Endodermal cell (in vitro differentiated cells): ENCODE data around the gene ERFL. TPM values are rescaled to one million over a fixed set of nuclear protein-coding genes. Genes with fewer than 3 reads are reported as not detected.

Source experiments
- DNase-seq: peaks from one replicate; pipeline ENCODE4 v3.0.0-alpha.2; 2017
- H3K27ac ChIP-seq: 2 replicates; pipeline ENCODE4 v1.5.1; 2013; ENCODE audit warnings: mild to moderate bottlenecking, low read depth, low read length, moderate library complexity
- H3K27me3 ChIP-seq: 2 replicates; pipeline ENCODE4 v1.6.1; 2013; ENCODE audit warnings: mild to moderate bottlenecking, low read length, moderate library complexity; ENCODE audit not compliant: insufficient read depth, control insufficient read depth, poor library complexity, severe bottlenecking
- H3K36me3 ChIP-seq: 2 replicates; pipeline ENCODE4 v1.7.0; 2013; ENCODE audit warnings: mild to moderate bottlenecking, low read length, moderate library complexity; ENCODE audit not compliant: control insufficient read depth, insufficient read depth
- H3K4me1 ChIP-seq: one replicate; pipeline ENCODE4 v1.7.0; 2013; ENCODE audit warnings: low read length; ENCODE audit not compliant: control insufficient read depth, insufficient read depth
- H3K4me3 ChIP-seq: 2 replicates; pipeline ENCODE4 v1.5.1; 2013; ENCODE audit warnings: mild to moderate bottlenecking, low read length, moderate library complexity
- H3K9ac ChIP-seq: 2 replicates; pipeline ENCODE4 v1.6.1; 2013; ENCODE audit warnings: mild to moderate bottlenecking, low read length, moderate library complexity; ENCODE audit not compliant: poor library complexity, severe bottlenecking; ENCODE audit errors: extremely low read depth
- H3K9me3 ChIP-seq: 2 replicates; pipeline ENCODE4 v1.6.1; 2013; ENCODE audit warnings: mild to moderate bottlenecking, low read length, moderate library complexity; ENCODE audit not compliant: control insufficient read depth
- H3K27ac Mint-ChIP-seq: 2 replicates; pipeline ENCODE4 v1.8.0; 2020; ENCODE audit warnings: mixed read lengths
- H3K27me3 Mint-ChIP-seq: 2 replicates; pipeline ENCODE4 v1.8.0; 2021; ENCODE audit warnings: mild to moderate bottlenecking, mixed read lengths; ENCODE audit not compliant: insufficient read depth
- H3K36me3 Mint-ChIP-seq: 2 replicates; pipeline ENCODE4 v1.8.0; 2020; ENCODE audit warnings: low read depth, mixed read lengths
- H3K4me1 Mint-ChIP-seq: 2 replicates; pipeline ENCODE4 v1.8.0; 2020; ENCODE audit warnings: mixed read lengths
- H3K4me3 Mint-ChIP-seq: 2 replicates; pipeline ENCODE4 v1.8.0; 2020; ENCODE audit warnings: mild to moderate bottlenecking, moderate library complexity, mixed read lengths
- H3K9me3 Mint-ChIP-seq: 2 replicates; pipeline ENCODE4 v1.8.0; 2020; ENCODE audit warnings: mild to moderate bottlenecking, mixed read lengths
- CTCF ChIP-seq: fragments of 200-600 bp; sonication (generic); conservative IDR thresholded peaks from 2 replicates; pipeline ENCODE4 v1.5.0; 2021; ENCODE audit warnings: antibody characterized with exemption, mild to moderate bottlenecking
- WGBS, 2 experiments: methylation state at CpG; one replicate each; pipeline versions ENCODE4 v1.1.5 to v1.1.7; 2013; ENCODE audit warnings: missing lambda C conversion rate in 2 of 2, mixed read lengths in 1 of 2; ENCODE audit not compliant: insufficient coverage in 1 of 2, insufficient read length in 1 of 2; 5-methylcytosine and 5-hydroxymethylcytosine counted together
- total RNA-seq, 2 donors: library from RNA; stranded (reverse); fragmentation: NEBNext Ultra II Directional in 1 of 2; extraction: Animal tissue kit (Norgen Biotek cat#: 25700) in 1 of 2; gene quantifications; 2 replicates in 1 of 2; 3 replicates in 1 of 2; pipeline ENCODE4 v1.2.1, GENCODE V29; 2021

The ERFL gene
- total RNA-seq, 2 donors from 2014 or later, result 0.13 to 0.53 TPM

DNA sequence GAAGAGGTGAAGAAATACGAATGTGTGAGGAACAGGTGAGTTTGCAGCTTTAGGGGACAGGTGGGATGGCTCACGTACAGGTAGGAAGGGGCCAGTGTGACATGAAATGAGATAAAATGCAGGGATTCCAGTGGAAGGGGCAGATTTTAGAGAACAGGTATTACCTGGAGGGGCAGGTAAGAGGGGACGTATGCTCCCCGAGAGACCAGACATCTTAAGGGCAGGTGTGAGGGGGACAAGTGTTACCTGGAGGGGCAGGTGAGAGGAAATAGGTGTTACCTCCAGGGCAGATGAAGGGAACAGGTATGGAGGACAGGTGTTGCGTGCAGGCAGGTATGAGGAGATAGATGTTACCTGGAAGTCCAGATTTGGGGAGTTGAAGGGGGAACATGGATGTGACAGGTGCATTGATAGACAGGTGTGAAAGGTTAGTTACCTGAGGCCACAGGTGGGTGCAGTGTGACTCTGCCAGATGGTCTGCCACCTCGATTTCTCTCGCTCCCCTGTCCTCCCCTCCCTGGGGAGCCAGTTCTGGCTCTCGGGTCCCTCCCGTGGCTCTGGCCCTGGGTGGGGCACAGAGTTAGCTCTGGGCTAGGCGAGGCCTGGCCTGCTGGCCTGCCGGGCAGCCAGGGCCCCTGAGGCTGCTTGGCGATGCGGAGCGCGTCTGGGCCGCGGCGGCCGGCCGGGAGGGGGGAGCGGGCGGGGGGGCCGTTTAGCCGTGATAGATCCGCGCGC lies 2.1 kb downstream of the ERFL start:
- H3K4me1 ChIP-seq, result no peaks in the 10 kb centered on the region
- H3K9ac ChIP-seq, result no peak overlapping the region
- no peak for DNase-seq
- no peak overlapping the region for H3K4me3 Mint-ChIP-seq
- TF ChIP-seq CTCF, result no peak
- no peaks in the 10 kb centered on the region for H3K36me3 Mint-ChIP-seq
- WGBS, 2 experiments, result 24 to 31% methylated on average over 22 to 26 of the region's 27 CpGs
- peaks cover 8% of the 10 kb centered on the region for H3K9me3 Mint-ChIP-seq
- H3K27ac ChIP-seq, result no peak overlapping the region
- H3K4me1 Mint-ChIP-seq, result peaks cover 27% of the 10 kb centered on the region
- H3K27ac Mint-ChIP-seq, result no peak overlapping the region
- H3K27me3 ChIP-seq, result peaks cover 97% of the 10 kb centered on the region
- peaks cover 45% of the 10 kb centered on the region for H3K27me3 Mint-ChIP-seq
- no peak overlapping the region for H3K4me3 ChIP-seq
- peaks cover 5% of the 10 kb centered on the region for H3K9me3 ChIP-seq
- no peaks in the 10 kb centered on the region for H3K36me3 ChIP-seq

GRCh38 chr19:41925208-41926003 lies 2.8 kb downstream of the ERFL start:
- no peak overlapping the region for H3K27ac Mint-ChIP-seq
- H3K4me3 Mint-ChIP-seq, result no peak overlapping the region
- 36 to 57% methylated on average over 4 to 7 of the region's 7 CpGs for WGBS, 2 experiments
- Histone ChIP-seq H3K36me3 (no peaks in the 10 kb centered on the region), H3K27ac (no peak overlapping the region), H3K4me3 (no peak overlapping the region), H3K9me3 (peaks cover 5% of the 10 kb centered on the region), H3K4me1 (no peaks in the 10 kb centered on the region), H3K27me3 (peaks cover 97% of the 10 kb centered on the region), H3K9ac (no peak overlapping the region)
- peaks cover 3% of the 10 kb centered on the region for H3K9me3 Mint-ChIP-seq
- H3K36me3 Mint-ChIP-seq, result no peaks in the 10 kb centered on the region
- H3K4me1 Mint-ChIP-seq, result peaks cover 22% of the 10 kb centered on the region
- TF ChIP-seq CTCF, result no peak
- peaks cover 37% of the 10 kb centered on the region for H3K27me3 Mint-ChIP-seq
- DNase-seq, result no peak

GRCh38 chr19:41924151-41925145 lies 3.8 kb downstream of the ERFL start:
- 32 to 46% methylated on average over 6 to 12 of the region's 13 CpGs for WGBS, 2 experiments
- H3K36me3 ChIP-seq, result no peaks in the 10 kb centered on the region
- Mint-ChIP-seq H3K27ac (no peak overlapping the region), H3K4me3 (no peak overlapping the region), H3K9me3 (no peaks in the 10 kb centered on the region), H3K27me3 (peaks cover 28% of the 10 kb centered on the region), H3K4me1 (peaks cover 17% of the 10 kb centered on the region), H3K36me3 (no peaks in the 10 kb centered on the region)
- no peak overlapping the region for H3K27ac ChIP-seq
- TF ChIP-seq CTCF, result no peak
- H3K27me3 ChIP-seq, result peaks cover 97% of the 10 kb centered on the region
- no peaks in the 10 kb centered on the region for H3K4me1 ChIP-seq
- no peak for DNase-seq
- H3K9ac ChIP-seq, result no peak overlapping the region
- no peaks in the 10 kb centered on the region for H3K9me3 ChIP-seq
- H3K4me3 ChIP-seq, result no peak overlapping the region
